ENCODE results near the gene GSX1.

GSX1 gene

GRCh38 chr13:27790523-27790922, 1.8 kb upstream of the GSX1 start:
- Histone ChIP-seq H3K27ac (ENCODE audit: extremely low read depth, low read depth, low read length) (no peak overlapping the region), H3K4me3 (ENCODE audit: low read depth, low read length) (peak overlapping the region; percentile 12; the same call in 1 of the 2 replicates), H3K36me3 (ENCODE audit: control insufficient read depth in 2 of 2, insufficient read depth in 1 of 2, low read length in 2 of 2) (no peaks in the 10 kb centered on the region), H3K9me3 (ENCODE audit: control insufficient read depth, insufficient read depth, low read depth, low read length) (no peaks in the 10 kb centered on the region), H3K4me1 (ENCODE audit: control insufficient read depth, insufficient read depth, low read length) (no peaks in the 10 kb centered on the region; the same call in 1 of the 2 replicates)
- ChIA-PET CTCF (no interaction called here), POLR2A (no interaction called here)
- TF ChIP-seq WT1 (tag by site-specific recombination; IDR thresholded peaks at IDR 0.05) (no peak), KLF1 (tag by site-specific recombination; IDR thresholded peaks at IDR 0.05) (peak; percentile 55)

- H3K4me3 ChIP-seq (ENCODE audit: low read depth, low read length), result peak overlapping the region; percentile 12
- TF ChIP-seq ZNF645 (tag by site-specific recombination; IDR thresholded peaks at IDR 0.05) (no peak), ZBTB17 (tag by site-specific recombination; IDR thresholded peaks at IDR 0.05) (peak; percentile 61), ZNF211 (tag by site-specific recombination; IDR thresholded peaks at IDR 0.05; ENCODE audit: low read depth) (no peak), ZNF530 (tag by site-specific recombination; IDR thresholded peaks at IDR 0.05; ENCODE audit: low read depth) (no peak), SCRT1 (tag by site-specific recombination; IDR thresholded peaks at IDR 0.05; ENCODE audit: borderline replicate concordance) (no peak), ZFHX2 (tag by site-specific recombination; conservative IDR thresholded peaks at IDR 0.05) (peak; percentile 37; the same call in 1 of the 2 replicates), SETDB1 (IDR thresholded peaks at IDR 0.05; ENCODE audit: insufficient read length, low read length) (no peak), ZNF335 (tag by site-specific recombination; conservative IDR thresholded peaks at IDR 0.05) (peak; percentile 51), SP2 (tag by site-specific recombination; IDR thresholded peaks at IDR 0.05) (0 out of 2 replicates have a peak, but pooled peaks have one; percentile 13), ZNF639 (tag by site-specific recombination; IDR thresholded peaks at IDR 0.05) (no peak), ZBTB48 (tag by site-specific recombination; IDR thresholded peaks at IDR 0.05) (0 out of 2 replicates have a peak, but pooled peaks have one; percentile 30), KLF1 (tag by site-specific recombination; IDR thresholded peaks at IDR 0.05) (peak; percentile 59), ZNF777 (tag by site-specific recombination; IDR thresholded peaks at IDR 0.05; ENCODE audit: borderline replicate concordance) (no peak), ZNF623 (tag by site-specific recombination; IDR thresholded peaks at IDR 0.05) (no peak), ZBTB20 (tag by site-specific recombination; IDR thresholded peaks at IDR 0.05) (peak; percentile 79)
- no peaks in the 10 kb centered on the region for H3K36me3 ChIP-seq (ENCODE audit: control insufficient read depth in 2 of 2, insufficient read depth in 1 of 2, low read length in 2 of 2)
- no peak overlapping the region for H3K27ac ChIP-seq (ENCODE audit: extremely low read depth, low read depth, low read length)
- ChIA-PET POLR2A (no interaction called here), CTCF (interaction anchor here (0.9 kb wide), 1 partner anchor 20 kb away, joined by 3 read pairs; no protein-coding TSS in a partner anchor)
- H3K4me1 ChIP-seq (ENCODE audit: control insufficient read depth, insufficient read depth, low read length), result no peaks in the 10 kb centered on the region; the same call in 1 of the 2 replicates
- no peaks in the 10 kb centered on the region for H3K9me3 ChIP-seq (ENCODE audit: control insufficient read depth, insufficient read depth, low read depth, low read length)
Measured at GRCh38 chr13:27791146-27791900, 960 bp upstream of the GSX1 start.

GRCh38 chr13:27791901-27792392, 336 bp upstream of the GSX1 start:
- ChIA-PET POLR2A (no interaction called here), CTCF (interaction anchor here (0.6 to 0.9 kb wide), 2 partner anchors 21 to 190 kb away, joined by 3 read pairs; no protein-coding TSS in a partner anchor)
- TF ChIP-seq SCRT1 (tag by site-specific recombination; IDR thresholded peaks at IDR 0.05; ENCODE audit: borderline replicate concordance) (0 out of 2 replicates have a peak, but pooled peaks have one; percentile 24), ZBTB26 (tag by site-specific recombination; optimal IDR thresholded peaks at IDR 0.05) (no peak), ZNF391 (tag by site-specific recombination; IDR thresholded peaks at IDR 0.05; ENCODE audit: borderline replicate concordance, low read depth) (no peak), SCRT2 (tag by site-specific recombination; IDR thresholded peaks at IDR 0.05) (peak; percentile 85)
- H3K9me3 ChIP-seq (ENCODE audit: control insufficient read depth, insufficient read depth, low read depth, low read length), result no peaks in the 10 kb centered on the region
- no peaks in the 10 kb centered on the region; the same call in 1 of the 2 replicates for H3K4me1 ChIP-seq (ENCODE audit: control insufficient read depth, insufficient read depth, low read length)
- no peaks in the 10 kb centered on the region for H3K36me3 ChIP-seq (ENCODE audit: control insufficient read depth in 2 of 2, insufficient read depth in 1 of 2, low read length in 2 of 2)
- H3K4me3 ChIP-seq (ENCODE audit: low read depth, low read length), result no peak overlapping the region
- H3K27ac ChIP-seq (ENCODE audit: extremely low read depth, low read depth, low read length), result no peak overlapping the region
